PC-3 (cell line): ENCODE results near the gene SLC13A3. TPM values are rescaled to one million over a fixed set of nuclear protein-coding genes. Genes with fewer than 3 reads are reported as not detected.

Experiments used
- ATAC-seq: fragments of 200-7000 bp; cut with Tn5 transposase; 2 replicates; pipeline ENCODE4 v1.9.1; 2020; ENCODE audit warnings: mild to moderate bottlenecking, moderate library complexity
- Bru-seq: library from RNA; stranded (reverse); fragments of 400-500 nt; gene quantifications from one replicate; lab custom pipeline; 2021; lab: Mats Ljungman, UMichigan
- BruChase-seq, 2 experiments: library from RNA; stranded (reverse); fragments of 400-500 nt; gene quantifications; one replicate each; lab custom pipeline; 2021; lab: Mats Ljungman, UMichigan
- BruUV-seq: library from RNA; stranded (reverse); fragments of 400-500 nt; replicated peaks from 2 replicates; lab custom pipeline; 2021; lab: Mats Ljungman, UMichigan
- CTCF ChIA-PET: fragments of 300-600 bp; sonication (Branson Sonifier 250); formaldehyde crosslinking; loops from one replicate; lab custom pipeline; 2022; ENCODE audit warnings: antibody characterized with exemption; lab: Charles Lee
- POLR2A ChIA-PET: fragments of 300-600 bp; sonication (Branson Sonifier 250); formaldehyde crosslinking; loops from one replicate; lab custom pipeline; 2022; ENCODE audit warnings: antibody characterized with exemption; ENCODE audit not compliant: unreplicated experiment; lab: Charles Lee
- DNase-seq: peaks from one replicate; pipeline ENCODE4 v3.0.0-alpha.2; 2015
- H2AFZ ChIP-seq: fragments of 300-600 bp; sonication (generic); 2 replicates; pipeline ENCODE4 v1.6.0; 2016; ENCODE audit warnings: antibody characterized with exemption, low read length
- H3F3A ChIP-seq: fragments of 300-600 bp; sonication (generic); one replicate; pipeline ENCODE4 v1.6.0; 2017; ENCODE audit warnings: antibody characterized with exemption, low read length, control low read depth, mild to moderate bottlenecking; ENCODE audit not compliant: unreplicated experiment
- H3K27ac ChIP-seq: fragments of 300-600 bp; sonication (generic); 2 replicates; pipeline ENCODE4 v1.5.1; 2016; ENCODE audit warnings: mild to moderate bottlenecking, low read length
- H3K27me3 ChIP-seq: fragments of 300-600 bp; sonication (generic); 2 replicates; pipeline ENCODE4 v1.6.1; 2016; ENCODE audit warnings: low read length, mixed read lengths
- H3K36me3 ChIP-seq: fragments of 300-600 bp; sonication (generic); 2 replicates; pipeline ENCODE4 v1.6.1; 2016; ENCODE audit warnings: low read depth, mixed run types, low read length, mixed read lengths
- H3K4me1 ChIP-seq: fragments of 300-600 bp; sonication (generic); 2 replicates; pipeline ENCODE4 v1.5.1; 2016; ENCODE audit warnings: low read length; ENCODE audit not compliant: insufficient read depth
- H3K4me2 ChIP-seq: fragments of 300-600 bp; sonication (generic); 2 replicates; pipeline ENCODE4 v1.6.0; 2016; ENCODE audit warnings: low read length
- H3K4me3 ChIP-seq: fragments of 300-600 bp; sonication (generic); 2 replicates; pipeline ENCODE4 v1.5.1; 2016; ENCODE audit warnings: mild to moderate bottlenecking, low read length, mixed read lengths
- H3K79me2 ChIP-seq: fragments of 300-600 bp; sonication (generic); 2 replicates; pipeline ENCODE4 v1.6.1; 2017; ENCODE audit warnings: low read length, mixed read lengths
- H3K9ac ChIP-seq: fragments of 300-600 bp; sonication (generic); 2 replicates; pipeline ENCODE4 v1.6.0; 2016; ENCODE audit warnings: mild to moderate bottlenecking, low read length
- H3K9me2 ChIP-seq: fragments of 300-600 bp; sonication (generic); replicated peaks from 2 replicates; pipeline ENCODE4 v1.6.1; 2016; ENCODE audit warnings: mixed run types, low read length, mixed read lengths
- H3K9me3 ChIP-seq: fragments of 300-600 bp; sonication (generic); 2 replicates; pipeline ENCODE4 v1.6.1; 2016; ENCODE audit warnings: low read length, mixed read lengths
- H4K20me1 ChIP-seq: fragments of 300-600 bp; sonication (generic); 2 replicates; pipeline ENCODE4 v1.6.1; 2016; ENCODE audit warnings: low read length, mixed read lengths
- EZH2 ChIP-seq: fragments of 300-600 bp; sonication (generic); IDR thresholded peaks from one replicate; pipeline ENCODE4 v1.6.1; 2017; ENCODE audit warnings: antibody characterized with exemption, mild to moderate bottlenecking, low read length; ENCODE audit not compliant: unreplicated experiment
- EZH2phosphoT487 ChIP-seq: fragments of 300-600 bp; sonication (generic); IDR thresholded peaks from 2 replicates; pipeline ENCODE4 v1.6.1; 2018; ENCODE audit warnings: mild to moderate bottlenecking, antibody characterized with exemption, low read length, borderline replicate concordance
- intact Hi-C: fragments of 100-400 bp; cut with micrococcal nuclease; formaldehyde crosslinking; loops from 2 replicates; pipeline ENCODE4 v1.9.0; 2023
- long read RNA-seq: library from polyadenylated mRNA; unstranded; transcript quantifications from one replicate; pipeline ENCODE4 v2.0.0, GENCODE V29; 2021; ENCODE audit not compliant: unreplicated experiment
- total RNA-seq: library from RNA; depleted of rRNA; stranded (reverse); fragments of >200 nt; gene quantifications from 2 replicates; pipeline ENCODE4 v1.2.3, GENCODE V29; 2014; rRNA removed
- TF ChIP-seq, protein P1 (sequence below): fragments of 300-600 bp; sonication (generic); conservative IDR thresholded peaks from 2 replicates; pipeline ENCODE4 v1.5.1; 2017; ENCODE audit warnings: antibody characterized with exemption, low read depth, mild to moderate bottlenecking, low read length

The SLC13A3 gene, protein sequence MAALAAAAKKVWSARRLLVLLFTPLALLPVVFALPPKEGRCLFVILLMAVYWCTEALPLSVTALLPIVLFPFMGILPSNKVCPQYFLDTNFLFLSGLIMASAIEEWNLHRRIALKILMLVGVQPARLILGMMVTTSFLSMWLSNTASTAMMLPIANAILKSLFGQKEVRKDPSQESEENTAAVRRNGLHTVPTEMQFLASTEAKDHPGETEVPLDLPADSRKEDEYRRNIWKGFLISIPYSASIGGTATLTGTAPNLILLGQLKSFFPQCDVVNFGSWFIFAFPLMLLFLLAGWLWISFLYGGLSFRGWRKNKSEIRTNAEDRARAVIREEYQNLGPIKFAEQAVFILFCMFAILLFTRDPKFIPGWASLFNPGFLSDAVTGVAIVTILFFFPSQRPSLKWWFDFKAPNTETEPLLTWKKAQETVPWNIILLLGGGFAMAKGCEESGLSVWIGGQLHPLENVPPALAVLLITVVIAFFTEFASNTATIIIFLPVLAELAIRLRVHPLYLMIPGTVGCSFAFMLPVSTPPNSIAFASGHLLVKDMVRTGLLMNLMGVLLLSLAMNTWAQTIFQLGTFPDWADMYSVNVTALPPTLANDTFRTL
- total RNA-seq (not detected in 2 replicates), Bru-seq, nascent RNA (percentile 34 among the genes with signal in this experiment), BruChase-seq, experiment 1, labeled RNA remaining after a 6-hour chase (percentile 48 among the genes with signal in this experiment), BruChase-seq, experiment 2, labeled RNA remaining after a 2-hour chase (percentile 67 among the genes with signal in this experiment)
- long read RNA-seq, partial matches to known transcripts, result 1 of 1 reads
- long read RNA-seq, other reads (novel, unspliced or antisense), result 0 of 1 reads

DNA sequence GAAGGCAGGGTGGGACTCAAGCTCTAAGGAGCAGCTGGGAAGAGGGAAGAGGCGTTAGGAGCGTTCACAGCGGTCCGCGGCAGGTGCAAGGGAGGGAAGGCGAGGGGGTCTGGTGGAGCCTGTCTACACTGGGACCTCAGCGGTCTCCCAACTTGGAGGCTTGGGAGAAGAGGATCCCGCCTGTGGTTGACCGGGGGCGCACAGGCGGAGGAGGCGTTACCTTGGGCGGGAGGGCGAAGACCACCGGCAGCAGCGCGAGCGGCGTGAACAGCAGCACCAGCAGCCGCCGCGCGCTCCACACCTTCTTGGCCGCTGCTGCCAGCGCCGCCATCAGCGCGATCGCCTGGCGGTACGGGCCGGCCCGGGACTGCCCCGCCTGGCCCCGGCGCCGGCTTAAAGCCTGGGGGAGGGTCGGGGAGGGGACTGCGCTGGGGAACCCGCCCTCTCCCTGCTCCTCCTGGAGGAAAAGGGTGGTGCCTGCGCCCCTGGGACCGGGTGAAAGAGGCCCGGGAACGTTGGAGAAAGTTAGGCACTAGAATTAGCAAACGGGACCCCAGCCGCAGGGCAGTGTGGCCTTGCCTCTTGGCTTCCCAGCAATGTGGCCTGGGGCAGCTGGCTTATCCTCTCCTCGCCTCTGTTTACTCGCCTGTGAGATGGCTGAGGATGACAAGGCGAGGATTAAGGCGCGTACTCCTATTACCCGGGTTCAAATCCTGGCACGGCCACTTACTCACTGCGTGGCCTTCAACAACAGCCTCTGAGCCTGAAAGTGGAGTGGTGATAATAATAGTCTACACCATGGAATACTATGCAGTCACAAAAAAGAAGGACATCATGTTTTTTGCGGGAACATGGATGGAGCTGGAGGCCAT, at the start of gene SLC13A3:
TSS of gene SLC13A3 (minus strand) at position 369 of the 872 bp plus-strand sequence. CDS start at position 331, 38 bp downstream.
- POLR2A ChIA-PET, result no interaction called here
- H3K36me3 ChIP-seq, result no peaks in the 10 kb centered on the region
- CTCF ChIA-PET, result no interaction called here
- H3K27ac ChIP-seq, result no peak within 1 kb of the TSS
- H3K4me3 ChIP-seq, result no peak within 1 kb of the TSS
- BruUV-seq, result no TSS peak
- no peaks in the 10 kb centered on the region for H4K20me1 ChIP-seq
- no peaks in the 10 kb centered on the region for H3K9me2 ChIP-seq
- TF ChIP-seq EZH2, result no peak
- no peak for TF ChIP-seq EZH2phosphoT487
- TF ChIP-seq, protein P1, sequence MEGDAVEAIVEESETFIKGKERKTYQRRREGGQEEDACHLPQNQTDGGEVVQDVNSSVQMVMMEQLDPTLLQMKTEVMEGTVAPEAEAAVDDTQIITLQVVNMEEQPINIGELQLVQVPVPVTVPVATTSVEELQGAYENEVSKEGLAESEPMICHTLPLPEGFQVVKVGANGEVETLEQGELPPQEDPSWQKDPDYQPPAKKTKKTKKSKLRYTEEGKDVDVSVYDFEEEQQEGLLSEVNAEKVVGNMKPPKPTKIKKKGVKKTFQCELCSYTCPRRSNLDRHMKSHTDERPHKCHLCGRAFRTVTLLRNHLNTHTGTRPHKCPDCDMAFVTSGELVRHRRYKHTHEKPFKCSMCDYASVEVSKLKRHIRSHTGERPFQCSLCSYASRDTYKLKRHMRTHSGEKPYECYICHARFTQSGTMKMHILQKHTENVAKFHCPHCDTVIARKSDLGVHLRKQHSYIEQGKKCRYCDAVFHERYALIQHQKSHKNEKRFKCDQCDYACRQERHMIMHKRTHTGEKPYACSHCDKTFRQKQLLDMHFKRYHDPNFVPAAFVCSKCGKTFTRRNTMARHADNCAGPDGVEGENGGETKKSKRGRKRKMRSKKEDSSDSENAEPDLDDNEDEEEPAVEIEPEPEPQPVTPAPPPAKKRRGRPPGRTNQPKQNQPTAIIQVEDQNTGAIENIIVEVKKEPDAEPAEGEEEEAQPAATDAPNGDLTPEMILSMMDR, result no peak
- H2AFZ ChIP-seq, result no peak within 1 kb of the TSS
- DNase-seq, result no peak
- intact Hi-C loops, result no loop called here
- no peak for ATAC-seq
- peaks cover 20% of the 10 kb centered on the region; the same call in 1 of the 2 replicates for H3K27me3 ChIP-seq
- no peak within 1 kb of the TSS for H3K9ac ChIP-seq
- no peak within 1 kb of the TSS for H3K4me2 ChIP-seq
- H3K4me1 ChIP-seq, result no peaks in the 10 kb centered on the region
- H3K79me2 ChIP-seq, result no peaks in the 10 kb centered on the region
- no peaks in the 10 kb centered on the region for H3K9me3 ChIP-seq
- no peaks in the 10 kb centered on the region for H3F3A ChIP-seq

- CTCF ChIA-PET, result no interaction called here
- Histone ChIP-seq H4K20me1 (no peaks in the 10 kb centered on the region), H3K4me3 (no peak overlapping the region), H3K4me1 (peaks cover 13% of the 10 kb centered on the region), H3K4me2 (no peak overlapping the region), H3K79me2 (no peaks in the 10 kb centered on the region), H3K27ac (no peak overlapping the region), H3K9me2 (no peaks in the 10 kb centered on the region), H3K36me3 (no peaks in the 10 kb centered on the region), H3K9me3 (peaks cover 4% of the 10 kb centered on the region; the same call in 1 of the 2 replicates), H3K27me3 (no peaks in the 10 kb centered on the region), H3F3A (no peaks in the 10 kb centered on the region), H3K9ac (no peak overlapping the region), H2AFZ (no peak overlapping the region)
- POLR2A ChIA-PET, result interaction anchor here (0.6 kb wide), 1 partner anchor 1694 kb away, joined by 3 read pairs; no protein-coding TSS in a partner anchor
- ATAC-seq (no peak), DNase-seq (no peak)
- TF ChIP-seq EZH2, result no peak
- TF ChIP-seq, protein P1, result no peak
- TF ChIP-seq EZH2phosphoT487, result no peak
- no TSS peak for BruUV-seq
- intact Hi-C loops, result no loop called here
Observed at GRCh38 chr20:46701057-46701456, 49.8 kb upstream of the SLC13A3 start.
